DOHH2 (cell line): ENCODE measurements around the gene PDE9A.

ENCODE experiments used
- H3F3A ChIP-seq: fragments of 200-600 bp; sonication (generic), shearing (Covaris generic); 2 replicates; pipeline ENCODE4 v1.6.0; 2016; ENCODE audit warnings: antibody characterized with exemption, mild to moderate bottlenecking; ENCODE audit not compliant: control insufficient read depth, insufficient read depth
- H3K27ac ChIP-seq: fragments of 200-600 bp; sonication (generic); 2 replicates; pipeline ENCODE4 v1.5.1; 2014; ENCODE audit warnings: low read depth, mild to moderate bottlenecking, low read length, moderate library complexity
- H3K27me3 ChIP-seq: fragments of 200-600 bp; sonication (generic); 2 replicates; pipeline ENCODE4 v1.6.1; 2014; ENCODE audit warnings: mild to moderate bottlenecking, low read length, mixed read lengths; ENCODE audit not compliant: control insufficient read depth
- H3K36me3 ChIP-seq: fragments of 200-600 bp; sonication (generic); 2 replicates; pipeline ENCODE4 v1.6.1; 2014; ENCODE audit warnings: mild to moderate bottlenecking, low read length, moderate library complexity, mixed read lengths; ENCODE audit not compliant: control insufficient read depth
- H3K4me1 ChIP-seq: fragments of 200-600 bp; sonication (generic); 2 replicates; pipeline ENCODE4 v1.6.1; 2014; ENCODE audit warnings: mild to moderate bottlenecking, low read length, mixed read lengths; ENCODE audit not compliant: control insufficient read depth
- H3K4me2 ChIP-seq: fragments of 200-600 bp; sonication (generic); 2 replicates; pipeline ENCODE4 v1.6.0; 2014; ENCODE audit warnings: mild to moderate bottlenecking, low read length, moderate library complexity
- H3K4me3 ChIP-seq: fragments of 200-600 bp; sonication (generic); 2 replicates; pipeline ENCODE4 v1.5.1; 2014; ENCODE audit warnings: mild to moderate bottlenecking, low read length, mixed read lengths
- H3K79me2 ChIP-seq: fragments of 200-600 bp; sonication (generic); 2 replicates; pipeline ENCODE4 v1.6.1; 2014; ENCODE audit warnings: mild to moderate bottlenecking, low read length, mixed read lengths; ENCODE audit not compliant: control insufficient read depth
- H3K9me2 ChIP-seq: fragments of 200-600 bp; sonication (generic); replicated peaks from 2 replicates; pipeline ENCODE4 v1.6.1; 2014; ENCODE audit warnings: mild to moderate bottlenecking, low read length, mixed read lengths; ENCODE audit not compliant: control insufficient read depth
- H3K9me3 ChIP-seq: fragments of 200-600 bp; sonication (generic); 2 replicates; pipeline ENCODE4 v1.6.1; 2014; ENCODE audit warnings: antibody characterized with exemption, low read length, mixed read lengths; ENCODE audit not compliant: control insufficient read depth, insufficient read depth
- H4K20me1 ChIP-seq: fragments of 200-600 bp; sonication (generic); 2 replicates; pipeline ENCODE4 v1.6.0; 2014; ENCODE audit warnings: low read depth, mild to moderate bottlenecking, antibody characterized with exemption, low read length, moderate library complexity; ENCODE audit not compliant: control insufficient read depth, insufficient read depth
- CTCF ChIP-seq: fragments of 200-600 bp; sonication (generic); IDR thresholded peaks from one replicate; pipeline ENCODE4 v1.5.1; 2014; ENCODE audit warnings: antibody characterized with exemption, mild to moderate bottlenecking, low read depth, low read length; ENCODE audit not compliant: poor library complexity, severe bottlenecking
- EZH2phosphoT487 ChIP-seq: fragments of 200-600 bp; sonication (generic); IDR thresholded peaks from 2 replicates; pipeline ENCODE4 v1.6.1; 2017; ENCODE audit warnings: borderline replicate concordance, mild to moderate bottlenecking, antibody characterized with exemption, low read length, moderate library complexity, mixed read lengths

Gene PDE9A

GRCh38 chr21:42630626-42631025, 22.8 kb upstream of the PDE9A start:
- Histone ChIP-seq H3K9me2 (no peaks in the 10 kb centered on the region), H3K4me2 (no peak overlapping the region), H4K20me1 (no peaks in the 10 kb centered on the region), H3K4me1 (no peaks in the 10 kb centered on the region), H3K9me3 (no peaks in the 10 kb centered on the region), H3K79me2 (no peaks in the 10 kb centered on the region), H3F3A (no peaks in the 10 kb centered on the region), H3K36me3 (no peaks in the 10 kb centered on the region), H3K27me3 (peaks cover 3% of the 10 kb centered on the region; the same call in 1 of the 2 replicates), H3K27ac (no peak overlapping the region), H3K4me3 (no peak overlapping the region)
- no peak for TF ChIP-seq EZH2phosphoT487
- no peak for TF ChIP-seq CTCF

GRCh38 chr21:42631142-42631541, 22.3 kb upstream of the PDE9A start:
- Histone ChIP-seq H3K27ac (no peak overlapping the region), H3K4me1 (no peaks in the 10 kb centered on the region), H3K27me3 (peaks cover 5% of the 10 kb centered on the region; the same call in 1 of the 2 replicates), H3K9me2 (no peaks in the 10 kb centered on the region), H3K4me3 (no peak overlapping the region), H3K36me3 (no peaks in the 10 kb centered on the region), H3K79me2 (no peaks in the 10 kb centered on the region), H3F3A (no peaks in the 10 kb centered on the region), H3K9me3 (no peaks in the 10 kb centered on the region), H4K20me1 (no peaks in the 10 kb centered on the region), H3K4me2 (no peak overlapping the region)
- TF ChIP-seq CTCF, result no peak
- TF ChIP-seq EZH2phosphoT487, result no peak

GRCh38 chr21:42632336-42632751, 21.1 kb upstream of the PDE9A start:
- Histone ChIP-seq H3K4me1 (no peaks in the 10 kb centered on the region), H3K9me2 (no peaks in the 10 kb centered on the region), H4K20me1 (no peaks in the 10 kb centered on the region), H3K4me3 (no peak overlapping the region), H3K9me3 (no peaks in the 10 kb centered on the region), H3K36me3 (no peaks in the 10 kb centered on the region), H3K79me2 (no peaks in the 10 kb centered on the region), H3K27me3 (peaks cover 8% of the 10 kb centered on the region; the same call in 1 of the 2 replicates), H3K27ac (no peak overlapping the region), H3K4me2 (no peak overlapping the region), H3F3A (no peaks in the 10 kb centered on the region)
- TF ChIP-seq EZH2phosphoT487 (no peak), CTCF (no peak)
